Chondrocyte (in vitro differentiated cells): ENCODE results near the gene CSTPP1. TPM values are rescaled to one million over a fixed set of nuclear protein-coding genes. Genes with fewer than 3 reads are reported as not detected.

Experiments
- DNase-seq: peaks from one replicate; pipeline ENCODE4 v3.0.0; 2021; ENCODE audit warnings: mixed read lengths, low spot score
- H3K27ac Mint-ChIP-seq: one replicate; pipeline ENCODE4 v1.8.0; 2021; ENCODE audit warnings: mild to moderate bottlenecking, moderate library complexity, mixed read lengths; ENCODE audit not compliant: unreplicated experiment
- H3K27me3 Mint-ChIP-seq: 2 replicates; pipeline ENCODE4 v1.8.0; 2021; ENCODE audit warnings: low read depth, mixed read lengths
- H3K36me3 Mint-ChIP-seq: 2 replicates; pipeline ENCODE4 v1.8.0; 2021; ENCODE audit warnings: low read depth, mixed read lengths
- H3K4me1 Mint-ChIP-seq: 2 replicates; pipeline ENCODE4 v1.8.0; 2021; ENCODE audit warnings: low read depth, mild to moderate bottlenecking, mixed read lengths
- H3K4me3 Mint-ChIP-seq: one replicate; pipeline ENCODE4 v1.8.0; 2021; ENCODE audit warnings: mild to moderate bottlenecking, moderate library complexity, mixed read lengths; ENCODE audit not compliant: unreplicated experiment
- H3K9me3 Mint-ChIP-seq: 2 replicates; pipeline ENCODE4 v1.8.0; 2021; ENCODE audit warnings: low read depth, mixed read lengths
- total RNA-seq: library from RNA; stranded (reverse); gene quantifications from 3 replicates; pipeline ENCODE4 v1.2.1, GENCODE V29; 2021
- TF ChIP-seq, protein P1 (sequence below): fragments of 200-600 bp; sonication (generic); IDR thresholded peaks from 2 replicates; pipeline ENCODE4 v1.5.0; 2021; ENCODE audit warnings: antibody characterized with exemption, mild to moderate bottlenecking, moderate library complexity

The CSTPP1 gene
- total RNA-seq, 1 donor from 2014 or later, result 19.6 TPM

DNA sequence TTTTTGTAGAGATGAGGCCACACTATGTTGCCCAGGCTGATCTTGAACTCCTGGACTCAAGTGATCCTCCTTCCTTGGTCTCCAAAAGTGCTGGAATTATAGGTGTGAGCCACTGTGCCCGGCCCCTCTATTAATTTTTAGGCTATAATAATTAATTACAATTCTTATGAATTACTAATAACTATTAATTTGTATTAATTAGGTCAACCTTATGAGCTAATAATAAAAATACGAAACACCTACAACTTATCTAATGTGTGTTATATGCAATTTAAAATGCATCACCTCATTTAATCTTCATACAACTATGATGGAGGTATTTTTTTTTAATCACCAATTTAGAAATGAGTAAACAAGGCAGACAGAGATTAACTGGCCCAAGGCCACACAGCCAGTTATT lies 44.5 kb upstream of the CSTPP1 start:
- Mint-ChIP-seq H3K9me3 (no peaks in the 10 kb centered on the region), H3K4me1 (peaks cover 14% of the 10 kb centered on the region), H3K27me3 (no peaks in the 10 kb centered on the region), H3K27ac (no peak overlapping the region), H3K36me3 (no peaks in the 10 kb centered on the region), H3K4me3 (no peak overlapping the region)
- TF ChIP-seq, protein P1, sequence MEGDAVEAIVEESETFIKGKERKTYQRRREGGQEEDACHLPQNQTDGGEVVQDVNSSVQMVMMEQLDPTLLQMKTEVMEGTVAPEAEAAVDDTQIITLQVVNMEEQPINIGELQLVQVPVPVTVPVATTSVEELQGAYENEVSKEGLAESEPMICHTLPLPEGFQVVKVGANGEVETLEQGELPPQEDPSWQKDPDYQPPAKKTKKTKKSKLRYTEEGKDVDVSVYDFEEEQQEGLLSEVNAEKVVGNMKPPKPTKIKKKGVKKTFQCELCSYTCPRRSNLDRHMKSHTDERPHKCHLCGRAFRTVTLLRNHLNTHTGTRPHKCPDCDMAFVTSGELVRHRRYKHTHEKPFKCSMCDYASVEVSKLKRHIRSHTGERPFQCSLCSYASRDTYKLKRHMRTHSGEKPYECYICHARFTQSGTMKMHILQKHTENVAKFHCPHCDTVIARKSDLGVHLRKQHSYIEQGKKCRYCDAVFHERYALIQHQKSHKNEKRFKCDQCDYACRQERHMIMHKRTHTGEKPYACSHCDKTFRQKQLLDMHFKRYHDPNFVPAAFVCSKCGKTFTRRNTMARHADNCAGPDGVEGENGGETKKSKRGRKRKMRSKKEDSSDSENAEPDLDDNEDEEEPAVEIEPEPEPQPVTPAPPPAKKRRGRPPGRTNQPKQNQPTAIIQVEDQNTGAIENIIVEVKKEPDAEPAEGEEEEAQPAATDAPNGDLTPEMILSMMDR, result no peak
- no peak for DNase-seq

DNA sequence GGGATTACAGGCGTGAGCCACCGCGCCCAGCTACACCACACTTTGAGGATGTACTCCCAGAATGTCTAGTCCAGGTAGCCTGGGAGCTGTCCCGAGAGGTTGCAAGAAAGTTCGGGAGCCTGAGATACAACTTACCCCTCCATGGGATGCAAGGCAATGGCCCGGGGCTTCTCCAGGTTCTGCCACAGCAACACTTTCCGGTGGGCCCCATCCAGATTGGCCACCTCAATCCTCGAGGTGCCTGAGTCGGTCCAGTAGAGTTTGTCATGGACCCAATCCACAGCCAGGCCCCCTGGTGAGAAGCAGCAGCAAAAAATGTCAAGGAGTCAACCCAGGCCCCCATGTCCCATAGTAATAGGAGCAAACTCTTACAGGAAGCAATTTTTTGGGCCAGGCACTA lies 43.7 kb upstream of the CSTPP1 start:
- no peaks in the 10 kb centered on the region for H3K36me3 Mint-ChIP-seq
- no peak overlapping the region for H3K27ac Mint-ChIP-seq
- no peaks in the 10 kb centered on the region for H3K27me3 Mint-ChIP-seq
- H3K4me1 Mint-ChIP-seq, result peaks cover 14% of the 10 kb centered on the region
- H3K9me3 Mint-ChIP-seq, result no peaks in the 10 kb centered on the region
- H3K4me3 Mint-ChIP-seq, result no peak overlapping the region
- no peak for DNase-seq
- TF ChIP-seq, protein P1, result no peak

DNA sequence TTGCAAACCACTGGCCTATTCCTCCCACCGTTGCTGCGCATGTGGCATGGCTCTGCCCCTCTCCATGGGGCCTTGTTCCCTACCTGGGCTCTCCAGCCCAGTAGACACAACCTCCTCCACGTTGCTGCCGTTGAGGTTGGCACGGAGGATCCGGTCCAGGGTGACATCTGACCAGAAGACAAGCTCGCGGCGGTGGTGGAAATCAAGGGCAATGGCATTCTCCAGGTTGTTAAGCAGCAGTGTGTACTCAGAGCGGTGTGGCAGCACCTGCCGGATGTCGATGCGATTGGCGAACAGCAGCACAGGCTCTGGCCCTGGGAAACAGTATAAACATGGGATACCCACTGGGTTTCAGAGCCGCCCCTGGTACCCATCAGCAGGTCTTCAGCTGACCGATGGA lies 42.1 kb upstream of the CSTPP1 start:
- H3K9me3 Mint-ChIP-seq, result no peaks in the 10 kb centered on the region
- peaks cover 14% of the 10 kb centered on the region for H3K4me1 Mint-ChIP-seq
- H3K27ac Mint-ChIP-seq, result no peak overlapping the region
- H3K36me3 Mint-ChIP-seq, result no peaks in the 10 kb centered on the region
- H3K27me3 Mint-ChIP-seq, result no peaks in the 10 kb centered on the region
- no peak overlapping the region for H3K4me3 Mint-ChIP-seq
- TF ChIP-seq, protein P1, result no peak
- no peak for DNase-seq

DNA sequence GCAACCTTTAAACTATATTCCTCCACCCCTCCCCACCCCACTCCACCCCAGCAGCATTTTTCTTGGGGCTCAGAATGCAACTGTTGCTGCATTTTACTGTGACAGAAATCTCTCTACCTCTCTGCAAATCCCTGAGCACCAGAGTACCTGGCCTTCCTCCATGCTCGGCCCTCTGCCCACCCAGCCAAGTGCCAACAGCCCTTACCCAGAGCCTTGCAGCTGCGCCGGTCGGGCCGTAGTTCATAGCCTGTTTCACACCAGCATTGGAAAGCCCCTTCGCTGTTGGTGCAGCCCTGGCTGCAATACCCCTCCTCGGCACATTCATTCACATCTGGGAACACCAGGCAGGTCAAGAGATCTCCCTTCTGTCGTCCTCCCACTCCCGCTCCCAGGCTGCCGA lies 41.6 kb upstream of the CSTPP1 start:
- no peaks in the 10 kb centered on the region for H3K9me3 Mint-ChIP-seq
- H3K27me3 Mint-ChIP-seq, result no peaks in the 10 kb centered on the region
- TF ChIP-seq, protein P1, result no peak
- H3K4me3 Mint-ChIP-seq, result no peak overlapping the region
- H3K36me3 Mint-ChIP-seq, result no peaks in the 10 kb centered on the region
- DNase-seq, result no peak
- H3K4me1 Mint-ChIP-seq, result peaks cover 11% of the 10 kb centered on the region
- no peak overlapping the region for H3K27ac Mint-ChIP-seq

DNA sequence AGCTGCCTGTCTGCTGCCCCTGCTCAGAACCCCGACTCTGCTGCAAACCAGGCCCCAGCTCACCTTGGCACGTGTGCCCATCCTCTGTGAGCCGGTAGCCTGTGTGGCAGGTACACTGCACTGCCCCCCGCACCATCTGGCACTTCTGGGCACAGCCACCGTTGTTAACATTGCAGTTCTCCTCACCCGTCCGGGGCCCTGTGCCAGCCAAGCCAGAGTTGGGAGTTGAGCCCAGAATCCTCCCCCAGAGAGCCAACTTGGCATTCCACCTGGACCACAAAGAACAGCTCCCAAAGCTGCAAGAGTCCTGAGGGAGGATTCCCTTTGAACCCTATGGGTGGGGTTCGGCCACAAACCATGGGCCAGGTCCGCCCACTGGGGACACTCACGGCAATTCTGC lies 40.7 kb upstream of the CSTPP1 start:
- Mint-ChIP-seq H3K36me3 (no peaks in the 10 kb centered on the region), H3K4me1 (peaks cover 10% of the 10 kb centered on the region), H3K4me3 (no peak overlapping the region), H3K27ac (no peak overlapping the region), H3K9me3 (no peaks in the 10 kb centered on the region), H3K27me3 (no peaks in the 10 kb centered on the region)
- no peak for DNase-seq
- TF ChIP-seq, protein P1, result no peak
